Fibroblast of peridontal ligament (primary cell): ENCODE data around the gene SORBS1.

Experiments used
- DNase-seq: peaks from one replicate; pipeline ENCODE4 v3.0.0-alpha.2; 2010; ENCODE audit errors: extremely low read depth

Gene SORBS1

DNA sequence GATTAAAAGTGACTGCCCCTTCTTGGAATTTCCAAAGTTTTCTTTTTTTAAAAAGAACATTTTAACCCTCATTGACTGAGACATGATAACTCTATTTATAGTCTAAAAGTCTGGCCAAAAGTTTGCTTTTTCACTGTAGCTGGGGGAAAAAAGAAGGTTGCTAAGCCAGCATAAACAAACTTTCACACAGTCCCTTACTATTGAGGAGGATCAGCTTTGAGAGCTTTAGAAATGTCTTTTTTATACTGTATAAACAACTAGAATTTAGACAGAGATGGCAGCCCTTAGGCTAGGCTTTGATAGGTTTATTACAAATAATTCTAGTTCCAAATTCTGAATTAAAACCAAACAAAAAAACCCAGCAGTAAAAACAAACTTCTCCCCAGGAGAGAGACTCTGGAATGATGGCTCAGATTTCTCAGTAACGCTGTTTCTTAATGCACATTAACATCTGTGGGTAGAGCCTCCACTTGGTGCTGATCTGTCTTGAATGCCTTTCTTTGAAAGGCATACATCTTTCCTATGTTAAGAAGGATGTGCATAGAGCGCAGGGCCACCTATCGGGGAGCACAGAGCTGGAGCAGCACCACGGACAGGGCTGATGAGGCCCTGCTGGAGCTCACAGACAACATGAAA, 169.5 kb downstream of the SORBS1 start:
- peak; percentile 43 for DNase-seq

DNA sequence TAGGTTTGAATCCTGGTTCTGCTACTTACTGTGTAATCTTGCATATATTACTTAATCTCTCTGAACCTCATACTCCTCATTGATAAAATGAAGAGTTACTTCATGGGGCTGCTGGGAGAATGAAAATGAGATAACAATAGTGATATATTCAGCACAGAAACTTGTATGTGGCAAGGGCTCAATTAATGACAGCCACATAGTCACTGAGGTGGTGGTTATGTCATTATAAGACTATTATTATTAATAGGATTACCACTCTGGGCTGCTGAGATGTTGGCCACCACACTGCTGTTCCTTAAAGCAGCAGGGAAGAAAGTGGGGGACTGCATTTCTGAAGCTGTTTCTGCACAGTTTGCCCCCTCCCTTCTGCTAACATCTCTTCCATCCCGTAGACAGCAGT, 170.0 kb downstream of the SORBS1 start:
- DNase-seq = no peak

DNA sequence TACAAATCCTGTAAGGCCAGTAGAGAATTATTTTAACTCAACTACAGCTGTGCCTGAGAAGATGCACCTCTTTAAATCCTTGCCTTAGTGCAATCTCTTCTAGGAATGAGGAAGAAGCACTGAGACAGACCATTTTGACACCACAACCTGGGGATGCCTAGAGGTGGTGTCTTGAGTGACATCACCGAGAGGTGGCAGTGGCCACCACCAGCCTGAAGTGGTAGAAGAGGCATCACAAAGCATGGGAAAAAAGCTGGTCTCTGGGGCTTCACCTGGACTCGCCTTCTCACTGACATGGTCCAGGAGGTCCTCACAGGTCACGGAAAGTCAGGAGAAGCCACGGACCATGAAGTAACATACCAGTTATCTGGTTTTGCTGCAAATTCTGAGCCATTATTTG, 171.2 kb downstream of the SORBS1 start:
- no peak for DNase-seq

- DNase-seq = no peak
These were observed 172.0 kb downstream of the SORBS1 start for GRCh38 chr10:95389176-95389575.

- DNase-seq = no peak
These were observed 172.6 kb downstream of the SORBS1 start for GRCh38 chr10:95388539-95388938.

- no peak for DNase-seq
These were observed 173.1 kb downstream of the SORBS1 start for GRCh38 chr10:95388109-95388471.

DNA sequence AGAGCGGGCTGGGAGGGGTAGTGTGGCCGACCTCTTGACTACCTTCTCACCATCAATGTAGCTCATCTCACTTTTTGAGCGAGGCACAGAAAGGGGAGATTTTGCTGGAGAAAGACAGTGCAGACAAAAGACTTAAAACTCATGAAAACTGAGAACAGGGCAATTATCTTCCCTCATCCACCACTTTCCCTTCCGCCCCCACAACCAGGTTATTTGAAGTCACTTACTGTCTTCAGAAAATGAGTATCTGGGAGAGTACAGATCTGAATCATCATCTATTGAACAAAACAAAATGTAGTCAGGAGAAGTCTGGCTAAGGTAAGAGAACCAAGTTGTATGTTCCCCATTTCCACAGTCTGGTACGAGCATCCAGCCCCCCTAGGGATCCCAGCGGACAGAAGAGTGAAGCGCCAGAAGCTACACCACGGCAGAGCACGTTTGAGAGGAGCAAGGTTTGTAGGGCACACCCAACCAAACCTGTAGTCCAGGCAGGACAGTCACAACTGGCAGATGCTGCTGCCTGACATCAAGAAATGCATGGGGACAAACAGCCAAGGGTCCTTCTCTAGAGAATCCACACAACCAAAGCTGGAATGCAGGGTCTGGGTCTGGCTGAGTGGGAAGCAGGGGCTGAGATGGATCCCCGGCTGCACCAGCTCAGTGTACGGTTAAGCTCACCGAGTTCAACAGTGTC, 177.0 kb downstream of the SORBS1 start:
- DNase-seq = no peak

DNA sequence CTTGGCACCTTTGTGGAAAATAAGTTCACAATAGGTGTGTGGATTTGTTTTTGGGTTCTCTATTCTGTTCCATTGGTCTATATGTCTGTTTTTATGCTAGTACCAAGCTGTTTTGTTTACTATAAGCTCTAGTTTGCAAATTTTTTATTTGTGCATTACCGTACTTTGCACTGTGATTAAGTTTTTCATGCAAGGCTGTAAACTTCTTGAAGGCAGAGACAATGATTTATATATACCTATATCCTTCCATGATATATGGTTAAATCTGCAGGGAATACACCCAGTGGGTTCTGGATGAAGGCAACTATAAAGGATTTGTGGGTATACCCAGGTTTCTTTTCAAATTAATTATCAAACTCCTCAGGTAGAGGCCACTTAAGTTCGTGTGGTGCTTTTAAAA, 178.6 kb downstream of the SORBS1 start:
- no peak for DNase-seq

DNA sequence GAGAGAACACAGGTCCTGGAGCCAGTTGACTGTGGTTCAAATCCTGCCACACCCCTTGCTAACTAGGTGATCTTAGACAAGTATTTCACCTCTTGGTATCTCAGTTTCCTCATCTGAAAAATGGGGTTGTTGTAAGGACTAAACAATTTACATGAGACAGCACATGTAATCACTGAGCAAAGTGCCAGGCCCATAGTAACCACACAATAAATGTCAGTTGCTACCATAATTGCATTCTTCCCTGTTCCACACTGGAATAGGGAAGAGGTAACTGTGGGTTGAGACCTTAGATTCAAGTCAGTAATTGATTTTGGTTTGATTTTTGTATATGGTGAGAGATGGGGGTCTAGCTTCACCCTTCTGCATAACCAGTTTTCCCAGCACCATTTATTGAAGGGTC, 179.0 kb downstream of the SORBS1 start:
- no peak for DNase-seq

DNA sequence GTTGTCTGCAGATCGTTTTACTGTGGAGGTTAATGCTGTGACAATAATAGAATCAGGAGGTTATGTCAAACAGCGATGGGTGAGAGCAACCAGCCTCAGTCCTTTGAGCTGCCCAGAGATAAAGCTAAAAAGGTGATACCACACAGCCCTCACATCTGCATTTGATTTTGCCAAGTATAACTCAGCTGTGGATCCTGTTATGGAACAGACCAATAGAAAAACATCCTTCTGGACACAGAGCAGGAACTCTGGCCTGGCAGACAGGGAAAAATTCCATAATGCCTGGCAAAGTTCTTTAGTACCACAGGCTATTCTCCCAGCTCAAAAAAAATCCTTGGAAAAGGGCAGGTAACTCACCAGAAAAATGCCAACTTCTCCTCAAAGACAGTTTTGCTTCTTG, 183.2 kb downstream of the SORBS1 start:
- peak; percentile 14 for DNase-seq

- no peak for DNase-seq
These were observed 185.8 kb downstream of the SORBS1 start for GRCh38 chr10:95375418-95375817.

DNA sequence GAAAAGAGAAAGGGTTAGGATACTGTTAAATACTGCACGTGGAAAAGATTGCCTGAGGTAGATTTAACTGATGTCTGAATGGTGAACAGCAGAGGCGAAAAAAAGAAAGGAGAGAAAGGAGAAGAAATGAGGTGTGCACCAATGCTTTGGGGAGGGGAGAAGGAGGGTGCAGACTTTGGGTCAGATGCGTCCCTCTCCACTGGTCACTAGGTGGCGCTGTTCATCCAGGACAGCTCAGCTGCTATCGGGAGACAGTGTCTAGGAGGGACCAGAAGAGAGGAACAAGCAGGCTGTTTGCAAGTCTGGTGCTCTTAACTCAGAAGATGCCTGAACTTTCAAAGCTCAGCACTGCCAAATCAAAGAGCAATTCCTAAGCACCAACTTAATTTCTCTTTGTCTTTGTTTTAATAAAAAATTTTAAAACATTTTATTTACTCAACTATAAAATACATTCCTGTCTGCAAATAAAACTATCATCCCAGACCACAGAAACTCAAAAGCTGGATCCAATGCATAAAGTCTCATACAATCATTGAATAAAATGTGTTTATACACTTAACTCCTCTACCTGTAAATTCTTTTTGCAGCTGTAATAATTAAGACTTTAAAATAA, 186.5 kb downstream of the SORBS1 start:
- DNase-seq = peak; percentile 59

DNA sequence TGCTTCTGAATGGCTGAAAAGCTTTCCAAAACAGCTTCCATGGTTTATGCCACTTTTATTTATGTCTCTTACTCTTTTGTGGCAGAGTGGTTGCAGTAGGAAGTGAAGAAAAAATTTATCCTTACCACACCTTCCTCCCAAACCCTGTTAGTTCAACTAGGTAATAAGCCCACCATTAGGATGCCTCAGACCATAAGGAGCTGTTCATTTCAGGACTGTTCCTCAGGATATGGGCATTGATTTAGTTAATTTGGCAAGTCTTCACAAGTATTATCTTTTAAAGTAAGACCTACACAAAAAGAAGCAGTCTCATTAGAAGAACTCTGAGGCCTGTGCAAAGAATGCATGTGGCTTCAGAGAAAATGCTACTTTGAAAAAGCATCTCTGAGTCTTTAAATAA, 187.5 kb downstream of the SORBS1 start:
- DNase-seq = no peak

GRCh38 chr10:95364342-95364741, 196.8 kb downstream of the SORBS1 start:
- no peak for DNase-seq

- peak; percentile 88 for DNase-seq
These were observed 197.8 kb downstream of the SORBS1 start for GRCh38 chr10:95363303-95363912.

DNA sequence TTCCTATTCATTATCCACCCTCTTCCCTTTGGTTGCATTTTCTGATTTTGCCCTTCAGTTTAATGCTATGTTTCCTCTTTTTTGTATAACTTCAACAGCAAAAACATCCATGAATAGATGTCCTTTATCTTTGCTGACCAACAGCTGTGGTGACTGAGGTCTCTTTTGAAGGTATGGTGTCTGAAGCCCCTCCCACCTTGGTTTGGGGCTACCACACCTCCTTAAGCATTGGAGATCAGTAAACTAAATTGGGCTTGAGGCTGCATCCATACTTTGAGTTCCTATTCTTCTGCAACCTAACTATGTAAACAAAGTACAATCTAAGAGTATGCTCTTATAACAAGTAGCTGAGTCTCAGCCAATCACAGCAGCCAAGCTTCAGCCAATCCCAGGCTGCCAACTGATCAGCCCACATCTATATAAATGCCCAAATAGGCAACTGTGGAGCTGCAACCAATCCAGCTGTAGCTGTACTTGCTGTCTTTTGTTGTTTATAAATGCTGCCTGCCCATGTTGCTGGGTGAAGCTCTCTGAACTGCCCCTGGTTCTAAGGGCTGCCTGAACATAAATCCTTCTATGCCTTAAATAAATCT, 201.0 kb downstream of the SORBS1 start:
- peak; percentile 43 for DNase-seq

DNA sequence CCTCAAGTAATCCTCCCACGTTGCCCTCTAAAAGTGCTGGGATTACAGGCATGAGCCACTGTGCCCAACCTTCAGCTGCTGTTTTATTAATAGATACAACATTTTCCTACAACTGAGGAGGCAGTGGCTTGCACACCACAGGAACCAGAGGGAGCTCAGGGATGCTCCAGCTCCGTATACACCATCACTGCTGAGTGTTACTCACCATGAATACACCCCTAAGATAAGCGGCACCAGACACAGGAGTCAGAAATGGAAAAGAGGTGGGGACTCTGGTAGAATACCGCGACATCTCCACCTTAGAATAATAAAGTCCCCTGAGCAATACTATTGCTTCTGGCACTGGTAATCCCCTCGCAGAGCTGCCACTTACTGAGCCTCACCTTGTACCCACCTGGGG, 201.7 kb downstream of the SORBS1 start:
- no peak for DNase-seq

DNA sequence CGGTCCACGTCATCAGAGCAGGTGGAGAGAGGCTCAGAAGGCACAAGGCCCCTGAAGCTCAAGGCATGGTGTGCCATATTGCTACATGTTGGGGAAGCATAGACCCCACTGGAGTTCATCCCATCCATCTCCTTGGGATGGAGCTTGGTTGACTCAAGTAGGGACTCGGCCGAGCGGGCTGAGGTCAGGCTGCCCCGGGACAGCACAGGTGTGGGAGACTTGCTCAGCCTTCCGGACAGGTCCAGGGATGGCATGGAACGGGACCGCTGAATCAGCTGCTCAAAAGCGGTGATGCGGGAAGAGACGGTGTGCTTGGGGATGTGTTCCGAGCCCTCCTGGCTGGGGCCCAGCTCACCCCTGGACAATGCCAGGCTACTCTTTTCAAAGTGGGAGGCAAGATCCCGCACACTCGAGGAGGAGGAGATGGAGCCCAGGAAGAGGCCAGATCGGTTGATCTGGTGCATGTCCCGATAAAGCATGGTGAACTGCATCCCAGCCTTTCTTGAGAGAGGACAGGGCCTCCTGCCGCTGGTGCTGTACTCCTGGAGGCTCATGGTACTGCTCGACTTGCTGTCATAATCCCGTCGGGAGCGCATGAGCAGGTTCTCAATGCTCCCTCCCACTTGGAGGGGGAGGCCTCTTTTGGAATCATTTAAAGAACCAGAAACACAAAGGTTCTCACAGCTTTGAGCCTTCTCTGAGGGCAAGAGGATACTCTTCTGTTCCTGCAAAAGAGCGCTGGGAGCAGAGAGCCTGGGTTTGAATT, 204.8 kb downstream of the SORBS1 start:
- no peak for DNase-seq

DNA sequence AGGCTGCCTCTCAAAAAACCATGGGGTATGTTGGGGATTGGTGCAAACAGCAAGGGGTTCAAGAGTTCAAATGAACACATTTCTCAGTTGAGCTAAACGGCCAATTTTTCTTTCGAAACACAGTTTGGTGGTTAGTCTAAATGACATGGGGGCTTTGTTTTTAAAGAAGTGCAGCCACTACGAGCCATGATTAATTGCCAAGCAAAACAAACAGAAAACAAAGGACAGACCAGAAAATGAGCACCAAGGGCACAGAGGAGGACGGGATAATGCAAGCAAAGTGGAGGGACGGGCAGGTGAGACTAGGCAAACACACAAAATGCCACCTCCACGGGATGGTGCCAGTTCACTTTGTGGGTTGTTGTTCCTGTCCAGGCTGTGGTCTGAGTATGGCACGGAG, 205.9 kb downstream of the SORBS1 start:
- DNase-seq = peak; percentile 13

- no peak for DNase-seq
These were observed 207.1 kb downstream of the SORBS1 start for GRCh38 chr10:95354110-95354509.

GRCh38 chr10:95353123-95353522, 208.0 kb downstream of the SORBS1 start:
- DNase-seq = no peak

DNA sequence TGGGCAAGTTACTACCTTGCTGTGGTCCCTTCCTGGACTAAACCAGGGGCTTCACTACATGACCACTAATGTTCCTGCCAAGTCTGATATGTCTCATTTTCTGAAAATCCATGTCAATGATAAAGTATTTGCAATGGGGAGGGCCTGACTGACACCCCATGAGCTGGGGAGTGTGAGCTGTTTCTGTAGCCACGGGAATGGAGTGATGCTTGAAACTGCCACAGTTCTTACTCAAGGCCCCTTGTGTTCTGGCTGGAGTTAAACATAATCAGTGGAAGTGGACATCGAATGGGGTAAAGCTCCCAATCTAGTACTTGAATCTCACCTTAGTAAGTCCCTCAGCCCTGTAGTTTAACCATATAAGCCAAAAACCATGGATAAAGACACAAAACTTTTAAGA, 208.5 kb downstream of the SORBS1 start:
- DNase-seq = no peak
